MM.1S (cell line): ENCODE measurements around the gene INTS7.

ENCODE experiments used
- DNase-seq: peaks from one replicate; pipeline ENCODE4 v3.0.0-alpha.2; 2015
- H2AFZ ChIP-seq: fragments of 300-600 bp; sonication (generic); 2 replicates; pipeline ENCODE4 v1.6.0; 2016; ENCODE audit warnings: antibody characterized with exemption, low read length
- H3F3A ChIP-seq: fragments of 300-600 bp; sonication (generic); 2 replicates; pipeline ENCODE4 v1.6.1; 2016; ENCODE audit warnings: mild to moderate bottlenecking, antibody characterized with exemption, low read length, moderate library complexity, mixed read lengths; ENCODE audit not compliant: insufficient read depth
- H3K27ac ChIP-seq: fragments of 300-600 bp; sonication (generic); 2 replicates; pipeline ENCODE4 v1.5.1; 2016; ENCODE audit warnings: mild to moderate bottlenecking, low read length
- H3K27me3 ChIP-seq: fragments of 300-600 bp; sonication (generic); replicated peaks from 2 replicates; pipeline ENCODE4 v1.6.0; 2016; ENCODE audit warnings: low read length; ENCODE audit not compliant: insufficient read depth
- H3K36me3 ChIP-seq: fragments of 300-600 bp; sonication (generic); replicated peaks from 2 replicates; pipeline ENCODE4 v1.6.1; 2016; ENCODE audit warnings: mild to moderate bottlenecking, low read length, mixed read lengths; ENCODE audit not compliant: insufficient read depth
- H3K4me1 ChIP-seq: fragments of 300-600 bp; sonication (generic); 2 replicates; pipeline ENCODE4 v1.6.1; 2016; ENCODE audit warnings: low read length, mixed read lengths
- H3K4me2 ChIP-seq: fragments of 300-600 bp; sonication (generic); 2 replicates; pipeline ENCODE4 v1.6.0; 2016; ENCODE audit warnings: low read depth, low read length
- H3K4me3 ChIP-seq: fragments of 300-600 bp; sonication (generic); 2 replicates; pipeline ENCODE4 v1.5.1; 2016; ENCODE audit warnings: low read length, mixed read lengths
- H3K79me2 ChIP-seq: fragments of 300-600 bp; sonication (generic); 2 replicates; pipeline ENCODE4 v1.6.1; 2016; ENCODE audit warnings: mixed run types, low read length, mixed read lengths
- H3K9ac ChIP-seq: fragments of 300-600 bp; sonication (generic); 2 replicates; pipeline ENCODE4 v1.6.1; 2016; ENCODE audit warnings: low read length, mixed read lengths
- H3K9me2 ChIP-seq: fragments of 300-600 bp; sonication (generic); replicated peaks from 2 replicates; pipeline ENCODE4 v1.6.1; 2016; ENCODE audit warnings: mild to moderate bottlenecking, low read length, mixed read lengths; ENCODE audit not compliant: insufficient read depth
- H3K9me3 ChIP-seq: fragments of 300-600 bp; sonication (generic); replicated peaks from 2 replicates; pipeline ENCODE4 v1.6.1; 2016; ENCODE audit warnings: mild to moderate bottlenecking, low read length, mixed read lengths; ENCODE audit not compliant: insufficient read depth
- H4K20me1 ChIP-seq: fragments of 300-600 bp; sonication (generic); 2 replicates; pipeline ENCODE4 v1.6.1; 2016; ENCODE audit warnings: mild to moderate bottlenecking, low read length, moderate library complexity, mixed read lengths; ENCODE audit not compliant: insufficient read depth
- EZH2 ChIP-seq: fragments of 300-600 bp; sonication (generic); optimal IDR thresholded peaks from 2 replicates; pipeline ENCODE3; 2017; ENCODE audit warnings: low read depth, mild to moderate bottlenecking, antibody characterized with exemption, low read length, mixed read lengths
- EZH2phosphoT487 ChIP-seq: fragments of 300-600 bp; sonication (generic); IDR thresholded peaks from 2 replicates; pipeline ENCODE4 v1.6.1; 2018; ENCODE audit warnings: antibody characterized with exemption, low read length
- TF ChIP-seq, protein P1 (sequence below): fragments of 300-600 bp; sonication (generic); IDR thresholded peaks from 2 replicates; pipeline ENCODE4 v1.5.1; 2016; ENCODE audit warnings: antibody characterized with exemption, low read length, mixed read lengths

The INTS7 gene

DNA sequence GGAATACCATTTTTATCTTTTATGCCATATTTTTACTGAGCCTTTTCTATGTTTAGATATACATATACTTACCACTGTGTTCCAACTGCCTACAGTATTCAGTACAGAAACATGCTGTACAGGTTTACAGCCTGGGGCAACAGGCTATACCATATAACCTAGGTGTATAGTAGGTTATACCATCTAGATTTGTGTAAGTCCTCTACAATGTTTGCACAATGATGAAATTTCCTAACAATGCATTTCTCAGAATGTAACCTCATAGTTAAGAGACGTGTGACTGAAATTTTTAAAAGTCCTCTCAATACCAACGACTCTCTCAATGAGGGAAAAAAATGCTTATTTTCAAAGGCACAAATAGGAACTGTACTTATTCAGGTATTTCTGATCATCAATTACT, 21.7 kb downstream of the INTS7 start:
- peaks cover 3% of the 10 kb centered on the region for H3F3A ChIP-seq
- peaks cover 4% of the 10 kb centered on the region; the same call in 1 of the 2 replicates for H3K79me2 ChIP-seq
- no peaks in the 10 kb centered on the region for H3K4me1 ChIP-seq
- no peak overlapping the region for H2AFZ ChIP-seq
- no peak overlapping the region for H3K4me2 ChIP-seq
- H3K9me3 ChIP-seq = no peaks in the 10 kb centered on the region
- no peaks in the 10 kb centered on the region for H3K9me2 ChIP-seq
- H3K4me3 ChIP-seq = no peak overlapping the region
- H4K20me1 ChIP-seq = no peaks in the 10 kb centered on the region
- TF ChIP-seq, protein P1, sequence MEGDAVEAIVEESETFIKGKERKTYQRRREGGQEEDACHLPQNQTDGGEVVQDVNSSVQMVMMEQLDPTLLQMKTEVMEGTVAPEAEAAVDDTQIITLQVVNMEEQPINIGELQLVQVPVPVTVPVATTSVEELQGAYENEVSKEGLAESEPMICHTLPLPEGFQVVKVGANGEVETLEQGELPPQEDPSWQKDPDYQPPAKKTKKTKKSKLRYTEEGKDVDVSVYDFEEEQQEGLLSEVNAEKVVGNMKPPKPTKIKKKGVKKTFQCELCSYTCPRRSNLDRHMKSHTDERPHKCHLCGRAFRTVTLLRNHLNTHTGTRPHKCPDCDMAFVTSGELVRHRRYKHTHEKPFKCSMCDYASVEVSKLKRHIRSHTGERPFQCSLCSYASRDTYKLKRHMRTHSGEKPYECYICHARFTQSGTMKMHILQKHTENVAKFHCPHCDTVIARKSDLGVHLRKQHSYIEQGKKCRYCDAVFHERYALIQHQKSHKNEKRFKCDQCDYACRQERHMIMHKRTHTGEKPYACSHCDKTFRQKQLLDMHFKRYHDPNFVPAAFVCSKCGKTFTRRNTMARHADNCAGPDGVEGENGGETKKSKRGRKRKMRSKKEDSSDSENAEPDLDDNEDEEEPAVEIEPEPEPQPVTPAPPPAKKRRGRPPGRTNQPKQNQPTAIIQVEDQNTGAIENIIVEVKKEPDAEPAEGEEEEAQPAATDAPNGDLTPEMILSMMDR = no peak
- TF ChIP-seq EZH2phosphoT487 (no peak), EZH2 (no peak)
- no peak for DNase-seq
- no peaks in the 10 kb centered on the region for H3K27me3 ChIP-seq
- peaks cover 3% of the 10 kb centered on the region; the same call in 1 of the 2 replicates for H3K36me3 ChIP-seq
- no peak overlapping the region for H3K9ac ChIP-seq
- H3K27ac ChIP-seq = no peak overlapping the region

GRCh38 chr1:212012034-212012740, 23.2 kb downstream of the INTS7 start:
- no peak overlapping the region for H3K4me3 ChIP-seq
- peaks cover 3% of the 10 kb centered on the region; the same call in 1 of the 2 replicates for H3K36me3 ChIP-seq
- TF ChIP-seq, protein P1 = peak; percentile 99
- no peak for TF ChIP-seq EZH2
- peak; percentile 72 for DNase-seq
- no peaks in the 10 kb centered on the region for H3K9me2 ChIP-seq
- no peak overlapping the region for H3K27ac ChIP-seq
- no peaks in the 10 kb centered on the region for H3K27me3 ChIP-seq
- no peak overlapping the region for H3K4me2 ChIP-seq
- H3K9ac ChIP-seq = no peak overlapping the region
- H4K20me1 ChIP-seq = no peaks in the 10 kb centered on the region
- H3F3A ChIP-seq = peaks cover 3% of the 10 kb centered on the region
- no peak overlapping the region for H2AFZ ChIP-seq
- H3K79me2 ChIP-seq = no peaks in the 10 kb centered on the region
- no peaks in the 10 kb centered on the region for H3K4me1 ChIP-seq
- no peaks in the 10 kb centered on the region for H3K9me3 ChIP-seq

GRCh38 chr1:212010004-212010403, 25.4 kb downstream of the INTS7 start:
- TF ChIP-seq EZH2 = no peak
- TF ChIP-seq, protein P1 = no peak
- Histone ChIP-seq H3K4me2 (no peak overlapping the region), H3K9me3 (no peaks in the 10 kb centered on the region), H3K27me3 (no peaks in the 10 kb centered on the region), H3K27ac (no peak overlapping the region), H3K4me3 (no peak overlapping the region), H3K4me1 (no peaks in the 10 kb centered on the region), H3K9me2 (no peaks in the 10 kb centered on the region), H3K79me2 (no peaks in the 10 kb centered on the region), H3K36me3 (peaks cover 7% of the 10 kb centered on the region; the same call in 1 of the 2 replicates), H3K9ac (no peak overlapping the region), H4K20me1 (no peaks in the 10 kb centered on the region; the same call in 1 of the 2 replicates), H3F3A (peaks cover 3% of the 10 kb centered on the region), H2AFZ (no peak overlapping the region)
- DNase-seq = no peak
